ENCODE measurements around the gene KRTAP27-1.

The KRTAP27-1 gene, protein sequence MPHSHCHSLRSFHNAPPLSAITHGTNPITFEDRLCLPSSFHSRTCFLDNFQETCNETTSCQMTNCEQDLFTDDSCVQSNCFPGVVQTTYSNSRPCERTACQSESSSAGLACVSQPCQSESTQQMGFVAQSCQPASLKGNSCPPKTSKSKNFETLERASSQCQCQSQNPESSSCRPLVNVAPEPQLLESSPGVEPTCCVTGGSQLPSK

DNA sequence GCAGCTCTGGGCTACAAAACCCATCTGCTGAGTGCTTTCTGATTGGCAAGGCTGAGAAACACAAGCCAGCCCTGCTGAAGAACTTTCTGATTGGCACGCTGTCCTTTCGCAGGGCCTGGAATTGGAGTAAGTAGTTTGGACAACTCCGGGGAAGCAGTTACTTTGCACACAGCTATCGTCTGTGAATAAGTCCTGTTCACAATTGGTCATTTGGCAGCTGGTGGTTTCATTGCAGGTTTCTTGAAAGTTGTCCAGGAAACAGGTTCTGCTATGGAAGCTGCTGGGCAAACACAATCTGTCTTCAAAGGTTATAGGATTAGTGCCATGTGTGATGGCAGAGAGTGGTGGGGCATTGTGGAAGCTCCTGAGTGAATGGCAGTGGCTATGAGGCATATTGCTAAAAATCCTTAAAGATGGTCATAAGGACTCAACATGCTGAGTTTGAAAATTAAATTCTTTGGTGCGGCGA is at the start of gene KRTAP27-1:
Gene KRTAP27-1 (minus strand): TSS at position 419 of the 469 bp plus-strand sequence. CDS start 26 bp downstream, at position 393.
- no peak for DNase-seq (ENCODE audit: low read depth in 4 of 4, low spot score in 1 of 4)

- no peak for DNase-seq (ENCODE audit: low read depth in 4 of 4, low spot score in 1 of 4)
These were observed 44.7 kb upstream of the KRTAP27-1 start for GRCh38 chr21:30382201-30382600.

DNA sequence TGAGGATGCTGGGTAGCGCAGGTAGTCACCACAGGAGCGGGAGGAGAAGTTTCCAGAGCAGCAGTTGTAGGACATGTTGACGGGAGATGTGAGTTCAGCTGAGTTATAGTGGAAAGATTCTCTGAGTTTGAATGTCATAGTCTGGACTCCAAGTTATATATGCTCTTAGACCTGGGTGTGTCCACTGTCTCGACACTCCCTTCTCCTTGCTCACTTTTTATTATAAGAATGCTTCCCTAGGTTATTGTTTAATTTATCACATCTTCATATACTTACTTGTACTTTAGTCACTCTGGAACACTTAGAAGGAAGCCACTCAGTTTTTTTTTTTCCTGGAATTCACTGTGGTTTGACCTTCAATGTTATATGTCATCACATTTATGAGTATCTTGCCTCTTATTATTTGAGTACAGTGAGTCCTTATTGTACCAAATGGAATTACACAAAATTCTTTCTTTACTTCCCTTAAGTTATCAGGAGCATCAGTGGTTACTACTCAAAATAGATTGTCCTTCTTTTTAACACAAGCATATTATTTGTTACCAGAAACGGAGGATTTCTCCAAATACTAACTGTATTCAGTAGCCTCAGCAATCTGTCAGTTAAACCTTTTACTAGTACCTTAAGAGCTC is 34.8 kb upstream of the KRTAP27-1 start, which contains the start of gene KRTAP13-2:
Gene KRTAP13-2 (minus strand): TSS at position 133 of the 632 bp plus-strand sequence. CDS start 58 bp downstream, at position 75.
- DNase-seq (ENCODE audit: low read depth in 4 of 4, low spot score in 1 of 4): no peak

DNA sequence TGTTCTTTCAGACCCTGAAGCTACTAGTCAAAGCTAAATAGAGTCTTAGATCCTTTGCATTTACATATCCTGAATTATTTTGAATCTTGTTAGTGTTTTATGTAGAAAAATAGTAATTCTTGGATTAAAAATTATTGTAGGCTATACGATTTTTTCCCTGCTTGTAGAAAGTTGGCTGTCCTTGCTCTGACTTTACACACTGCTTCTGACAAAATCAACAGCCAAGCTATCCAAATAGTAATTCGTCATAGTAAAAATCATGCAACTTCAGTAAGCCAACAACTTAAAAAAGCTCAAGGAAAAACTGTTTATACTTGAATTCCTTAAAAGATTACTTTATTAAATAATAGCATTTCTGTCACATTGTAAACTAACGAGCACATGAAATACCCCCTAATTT is 18.4 kb upstream of the KRTAP27-1 start:
- DNase-seq (ENCODE audit: low read depth in 4 of 4, low spot score in 1 of 4): no peak

GRCh38 chr21:30354308-30355005 is 17.0 kb upstream of the KRTAP27-1 start:
- DNase-seq (ENCODE audit: low read depth in 4 of 4, low spot score in 1 of 4): no peak

GRCh38 chr21:30351534-30351933 is 14.0 kb upstream of the KRTAP27-1 start:
- DNase-seq (ENCODE audit: low read depth in 4 of 4, low spot score in 1 of 4): no peak

- no peak for DNase-seq (ENCODE audit: low read depth in 4 of 4, low spot score in 1 of 4)
These were observed 12.1 kb upstream of the KRTAP27-1 start for GRCh38 chr21:30349572-30349971.

DNA sequence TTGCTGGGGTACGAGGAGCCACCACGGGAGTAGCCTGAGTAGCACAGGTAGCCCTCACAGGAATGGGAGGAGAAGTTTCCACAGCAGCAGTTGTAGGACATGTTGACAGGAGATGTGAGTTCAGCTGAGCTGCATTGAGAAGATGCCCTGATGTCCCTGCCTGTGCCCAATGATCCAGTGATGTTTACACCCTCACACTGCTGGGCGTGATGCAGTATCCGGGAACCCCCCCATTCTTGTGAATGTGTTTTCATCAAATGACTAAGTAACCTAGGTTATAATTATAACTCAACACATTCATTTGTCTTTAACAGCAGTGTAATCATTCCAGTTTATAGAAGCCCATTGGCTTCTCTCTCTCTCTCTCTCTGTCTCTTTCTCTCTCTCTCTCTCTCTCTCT is 11.0 kb upstream of the KRTAP27-1 start, which contains the start of gene KRTAP23-1:
Gene KRTAP23-1 (minus strand): TSS at position 101 of the 400 bp plus-strand sequence. CDS start 0 bp downstream, at position 101.
- no peak for DNase-seq (ENCODE audit: low read depth in 4 of 4, low spot score in 1 of 4)

- no peak for DNase-seq (ENCODE audit: low read depth in 4 of 4, low spot score in 1 of 4)
These were observed 7.5 kb upstream of the KRTAP27-1 start for GRCh38 chr21:30345014-30345413.

DNA sequence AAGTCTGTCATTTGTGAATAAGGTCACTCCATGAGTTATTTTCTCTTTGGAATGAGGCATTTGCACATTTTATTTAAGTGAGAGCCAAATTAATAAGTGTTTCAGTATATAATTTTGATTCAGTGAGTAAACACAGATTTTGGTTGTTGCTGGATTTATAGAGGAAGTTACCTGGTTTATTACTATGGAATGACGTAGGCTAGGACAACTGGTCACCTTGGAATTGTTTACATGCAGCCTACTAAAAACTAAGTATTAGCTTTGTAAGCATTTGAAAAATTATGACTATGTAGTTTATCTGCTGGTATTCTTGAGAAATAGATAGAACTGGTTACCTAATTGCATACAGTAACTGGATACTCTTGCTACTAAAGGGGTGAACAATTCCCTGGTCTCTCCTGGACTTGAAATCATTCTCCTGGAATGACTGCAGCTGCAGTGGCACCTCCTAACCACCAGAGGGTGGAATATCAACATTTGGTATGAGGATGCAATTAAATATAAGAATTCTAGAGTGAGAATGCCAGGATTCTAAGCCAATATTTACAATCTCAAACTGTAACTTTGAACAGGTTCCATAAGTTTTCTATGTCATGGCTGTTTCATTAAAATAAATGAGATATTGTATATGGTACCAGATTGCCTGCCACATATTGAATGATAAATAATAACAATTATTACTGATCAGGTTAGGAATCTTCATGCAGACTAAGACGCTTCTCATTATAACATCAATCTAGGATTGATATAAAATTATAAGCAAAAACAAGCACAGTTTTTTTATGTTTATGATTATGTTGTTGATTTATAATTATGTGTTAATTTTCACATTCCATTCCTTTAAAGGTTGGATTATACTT is 3.5 kb upstream of the KRTAP27-1 start:
- DNase-seq (ENCODE audit: low read depth in 4 of 4, low spot score in 1 of 4): peak in 3 of 4 experiments; percentile 5 to 17 (median 6)

DNA sequence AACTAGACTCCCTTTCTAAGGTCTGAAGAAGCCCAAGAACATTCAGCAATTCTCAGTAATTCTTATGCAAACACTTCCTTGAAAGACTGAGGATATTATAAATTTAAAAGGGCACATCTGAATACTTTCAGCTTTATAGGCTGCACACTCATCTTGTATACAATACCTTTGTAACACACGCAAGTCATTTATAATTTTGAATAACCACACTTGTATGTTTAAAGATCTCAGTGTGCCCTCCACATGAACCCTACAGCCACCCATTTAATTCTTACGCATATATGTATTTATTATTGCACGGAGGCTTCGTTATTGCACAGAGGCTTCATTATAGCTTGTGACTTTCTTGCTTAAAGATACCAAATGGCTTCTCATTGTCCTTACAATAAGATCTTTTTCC is 1.2 kb upstream of the KRTAP27-1 start:
- no peak for DNase-seq (ENCODE audit: low read depth in 4 of 4, low spot score in 1 of 4)

DNA sequence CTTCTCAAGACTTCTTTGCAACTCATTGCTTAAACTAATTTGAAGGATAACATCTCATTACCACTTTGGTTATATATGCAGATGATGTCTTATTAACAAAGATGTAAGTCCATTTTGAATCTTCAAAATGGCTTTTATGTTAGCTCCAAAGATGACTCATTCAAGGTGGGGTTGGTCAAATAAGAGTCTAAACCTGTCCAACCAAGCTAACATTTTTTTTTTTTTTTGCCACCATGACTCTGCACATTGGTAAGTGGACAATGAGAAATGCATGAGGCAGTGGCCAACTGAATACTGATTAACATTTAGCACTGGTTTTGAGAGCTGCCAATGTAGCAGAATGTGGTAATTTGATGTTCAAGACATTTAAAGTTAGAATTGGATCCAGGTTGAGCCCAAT is 278 bp upstream of the KRTAP27-1 start:
- DNase-seq (ENCODE audit: low read depth in 4 of 4, low spot score in 1 of 4): no peak

- no peak for DNase-seq (ENCODE audit: low read depth in 4 of 4, low spot score in 1 of 4)
These were observed 898 bp downstream of the KRTAP27-1 start for GRCh38 chr21:30336596-30336995.

- no peak for DNase-seq (ENCODE audit: low read depth in 4 of 4, low spot score in 1 of 4)
These were observed 3.8 kb downstream of the KRTAP27-1 start for GRCh38 chr21:30333736-30334135.

DNA sequence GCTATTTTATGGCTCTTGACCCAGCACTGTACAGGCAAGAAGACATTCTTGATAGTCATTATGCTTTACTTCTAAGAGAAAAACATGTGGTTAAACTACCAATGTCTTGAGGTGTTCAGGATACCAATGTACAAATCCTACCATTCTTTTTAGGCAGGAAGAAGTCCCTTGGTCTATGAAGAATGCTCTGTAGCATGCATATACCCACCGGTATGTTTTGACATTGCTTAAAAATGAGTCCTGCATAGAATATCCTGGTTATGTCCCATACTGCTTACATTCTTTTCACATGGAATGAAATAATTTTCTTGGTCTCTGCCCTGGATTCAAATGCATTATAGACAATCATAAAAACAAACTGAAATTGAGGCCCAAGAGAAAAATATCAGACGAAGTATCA is 4.8 kb downstream of the KRTAP27-1 start:
- no peak for DNase-seq (ENCODE audit: low read depth in 4 of 4, low spot score in 1 of 4)

DNA sequence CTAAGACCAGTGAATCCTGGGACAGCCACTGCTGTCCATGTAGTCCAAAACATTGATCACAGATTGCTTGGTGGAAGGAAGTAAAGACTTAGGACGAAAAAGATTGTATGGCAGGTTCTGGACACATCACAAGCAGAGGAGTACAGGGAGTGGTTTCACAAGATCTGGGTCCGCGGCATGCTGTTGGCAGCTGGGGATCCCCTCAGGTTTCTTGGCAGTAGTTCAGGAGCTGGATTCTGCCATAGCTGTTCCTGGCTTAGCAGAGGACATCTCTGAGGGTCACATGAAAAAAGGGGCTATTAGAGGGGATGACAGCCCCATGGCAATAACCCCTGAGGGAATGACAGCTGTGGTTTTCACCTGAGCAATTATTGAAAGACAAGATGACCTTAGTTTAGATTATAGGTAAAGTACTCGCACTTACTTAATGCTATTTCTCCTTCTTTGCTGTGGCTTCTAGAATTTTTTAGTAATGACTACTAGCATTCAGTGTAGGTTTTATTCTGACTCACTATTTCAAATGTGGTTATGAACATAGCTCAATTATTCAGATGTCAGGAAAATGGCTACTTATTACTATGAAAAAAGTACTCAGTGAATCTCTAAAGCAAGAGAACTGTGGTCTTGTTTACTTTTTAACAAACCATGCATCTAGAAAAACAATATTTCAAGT is 8.2 kb downstream of the KRTAP27-1 start:
- no peak for DNase-seq (ENCODE audit: low read depth in 4 of 4, low spot score in 1 of 4)

GRCh38 chr21:30326390-30326789 is 11.1 kb downstream of the KRTAP27-1 start:
- no peak for DNase-seq (ENCODE audit: low read depth in 4 of 4, low spot score in 1 of 4)

DNA sequence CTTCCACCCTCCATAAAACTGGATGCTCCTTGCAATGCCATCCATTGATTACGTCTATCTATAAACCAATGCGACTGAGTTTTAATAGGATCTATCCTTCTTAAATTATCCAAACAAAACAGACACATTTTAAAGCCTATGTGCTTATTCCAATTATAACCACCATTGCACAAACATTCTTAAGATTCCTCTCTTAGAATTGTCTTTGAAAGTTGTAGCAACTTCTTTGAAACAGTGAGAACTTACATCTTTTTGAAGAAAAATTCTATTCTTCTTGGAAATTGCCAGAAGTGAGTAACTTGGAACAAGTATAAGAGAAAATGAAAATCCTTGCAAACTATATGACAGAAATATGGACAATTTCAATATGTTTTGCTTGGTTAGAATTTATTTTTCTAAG is 17.3 kb downstream of the KRTAP27-1 start, which contains the start of gene KRTAP26-1:
Gene KRTAP26-1 (minus strand): TSS at position 101 of the 400 bp plus-strand sequence. CDS start 280 bp downstream, outside the sequence.
- DNase-seq (ENCODE audit: low read depth in 4 of 4, low spot score in 1 of 4): no peak

DNA sequence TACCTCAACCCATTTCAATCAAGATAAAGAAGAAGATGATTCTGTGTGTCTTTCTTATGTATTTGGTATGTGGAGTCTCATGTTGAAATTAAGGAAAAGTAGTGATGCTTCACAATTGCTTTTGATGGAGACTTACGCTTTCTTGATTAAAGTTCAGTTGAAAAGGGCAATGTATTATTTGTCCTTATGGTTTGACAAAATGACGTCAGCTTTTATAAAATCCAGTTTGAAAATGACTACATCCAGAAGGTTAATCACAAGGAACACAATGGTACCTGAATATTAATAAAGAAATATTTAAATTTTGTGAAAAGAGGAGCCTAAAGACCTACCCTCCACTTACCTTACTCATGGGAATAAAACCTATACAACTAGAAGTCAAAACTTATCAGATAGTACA is 21.8 kb downstream of the KRTAP27-1 start:
- DNase-seq (ENCODE audit: low read depth in 4 of 4, low spot score in 1 of 4): no peak

DNA sequence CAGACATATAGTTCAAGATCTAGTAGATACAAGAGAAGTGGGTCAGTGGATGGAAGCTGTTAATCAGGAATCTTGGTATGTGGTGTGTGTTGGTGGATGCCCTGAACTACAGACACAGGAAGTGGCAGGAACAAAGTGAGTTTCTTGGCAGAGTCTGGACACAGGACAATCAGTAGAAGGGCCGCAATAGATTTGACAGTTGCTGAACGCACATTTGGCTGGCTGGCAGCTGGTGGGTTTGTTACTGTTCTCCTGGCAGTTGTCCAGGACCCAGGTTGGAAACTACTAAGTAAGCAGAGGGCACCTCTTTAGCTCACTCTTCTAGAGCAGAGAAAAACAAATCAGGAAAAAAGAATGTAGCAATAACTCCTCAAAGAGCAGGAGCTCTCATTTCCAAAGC is 30.6 kb downstream of the KRTAP27-1 start:
- DNase-seq (ENCODE audit: low read depth in 4 of 4, low spot score in 1 of 4): no peak

Measured in stimulated activated CD4-positive, alpha-beta T cell treated with anti-CD3 and anti-CD28 coated beads, Interleukin-1b, Interleukin-23, amount 100 ng/mL, for 24 hours (primary cell).